Mucosa of gallbladder (tissue), 1 donor: Measurements from ENCODE around the gene PCDHGA4. TPM values are rescaled to one million over a fixed set of nuclear protein-coding genes. Genes with fewer than 3 reads are reported as not detected.
"Not testable (repeated sequence)": the region's sequence is repeated elsewhere in the genome, so short reads cannot be mapped to it uniquely, and the experiment has no call there.

Experiments
- DNase-seq: peaks from one replicate; pipeline ENCODE4 v3.0.0-alpha.2; 2020; ENCODE audit warnings: low spot score
- total RNA-seq: library from RNA; stranded (reverse); gene quantifications from one replicate; pipeline ENCODE4 v1.2.1, GENCODE V29; 2021
- donor health status: DM: no; HTN: no; CAD: no.

Gene PCDHGA4
- total RNA-seq, 1 donor from 2014 or later = 3.3 TPM

DNA sequence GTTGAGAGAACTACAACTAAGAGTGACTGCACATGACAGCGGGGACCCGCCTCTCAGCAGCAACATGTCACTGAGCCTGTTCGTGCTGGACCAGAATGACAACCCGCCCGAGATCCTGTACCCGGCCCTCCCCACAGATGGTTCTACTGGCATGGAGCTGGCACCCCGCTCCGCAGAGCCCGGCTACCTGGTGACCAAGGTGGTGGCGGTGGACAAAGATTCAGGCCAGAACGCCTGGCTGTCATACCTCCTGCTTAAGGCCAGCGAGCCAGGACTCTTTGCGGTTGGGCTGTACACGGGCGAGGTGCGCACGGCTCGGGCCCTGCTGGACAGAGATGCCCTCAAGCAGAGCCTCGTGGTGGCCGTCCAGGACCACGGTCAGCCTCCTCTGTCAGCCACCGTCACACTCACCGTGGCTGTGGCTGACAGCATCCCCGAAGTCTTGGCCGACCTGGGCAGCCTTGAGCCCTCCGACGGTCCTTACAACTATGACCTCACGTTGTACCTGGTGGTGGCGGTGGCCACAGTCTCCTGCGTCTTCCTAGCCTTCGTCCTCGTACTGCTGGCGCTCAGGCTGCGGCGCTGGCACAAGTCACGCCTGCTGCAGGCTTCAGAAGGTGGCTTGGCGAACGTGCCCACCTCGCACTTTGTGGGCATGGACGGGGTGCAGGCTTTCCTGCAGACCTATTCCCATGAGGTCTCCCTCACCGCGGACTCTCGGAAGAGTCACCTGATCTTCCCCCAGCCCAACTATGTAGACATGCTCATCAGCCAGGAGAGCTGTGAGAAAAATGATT is 29.8 kb downstream of the PCDHGA4 start:
- DNase-seq = no peak

DNA sequence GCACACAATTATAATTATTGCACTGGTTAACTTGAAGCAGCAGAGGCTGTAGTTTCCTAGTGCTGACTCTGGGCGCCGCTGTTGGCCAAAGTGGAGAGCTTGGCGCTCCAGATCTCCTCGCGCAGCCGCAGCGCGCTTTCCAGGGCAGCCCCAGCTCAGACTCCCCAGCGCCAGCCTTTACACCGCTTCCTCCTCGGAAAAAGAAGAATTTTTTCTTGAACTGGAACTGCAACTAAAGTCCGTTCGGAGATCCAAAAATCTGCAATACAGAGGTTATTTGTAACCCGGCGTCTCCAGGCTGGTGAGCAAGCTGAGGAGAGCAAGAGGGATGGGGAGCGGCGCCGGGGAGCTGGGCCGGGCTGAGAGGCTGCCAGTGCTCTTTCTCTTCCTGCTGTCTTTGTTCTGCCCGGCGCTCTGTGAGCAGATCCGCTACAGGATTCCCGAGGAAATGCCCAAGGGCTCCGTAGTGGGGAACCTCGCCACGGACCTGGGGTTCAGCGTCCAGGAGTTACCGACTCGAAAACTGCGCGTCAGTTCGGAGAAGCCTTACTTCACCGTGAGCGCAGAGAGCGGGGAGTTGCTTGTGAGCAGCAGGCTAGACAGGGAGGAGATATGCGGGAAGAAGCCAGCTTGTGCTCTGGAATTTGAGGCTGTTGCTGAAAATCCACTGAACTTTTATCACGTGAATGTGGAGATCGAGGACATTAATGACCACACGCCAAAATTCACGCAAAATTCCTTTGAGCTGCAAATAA is 32.9 kb downstream of the PCDHGA4 start, which contains the start of gene PCDHGB4:
TSS of gene PCDHGB4 (plus strand) at position 142 of the 755 bp plus-strand sequence. CDS start at position 329, 187 bp downstream.
- DNase-seq = not testable (repeated sequence)

DNA sequence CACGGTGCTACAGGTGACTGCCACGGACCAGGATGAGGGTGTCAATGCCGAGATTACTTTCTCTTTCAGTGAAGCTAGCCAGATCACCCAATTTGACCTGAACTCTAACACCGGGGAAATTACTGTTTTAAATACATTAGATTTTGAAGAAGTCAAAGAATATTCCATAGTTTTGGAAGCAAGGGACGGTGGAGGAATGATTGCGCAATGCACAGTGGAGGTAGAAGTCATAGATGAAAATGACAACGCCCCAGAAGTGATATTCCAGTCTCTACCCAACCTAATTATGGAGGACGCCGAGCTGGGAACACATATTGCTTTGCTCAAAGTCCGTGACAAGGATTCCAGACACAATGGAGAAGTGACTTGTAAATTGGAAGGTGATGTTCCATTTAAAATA is 33.8 kb downstream of the PCDHGA4 start:
- no peak for DNase-seq

DNA sequence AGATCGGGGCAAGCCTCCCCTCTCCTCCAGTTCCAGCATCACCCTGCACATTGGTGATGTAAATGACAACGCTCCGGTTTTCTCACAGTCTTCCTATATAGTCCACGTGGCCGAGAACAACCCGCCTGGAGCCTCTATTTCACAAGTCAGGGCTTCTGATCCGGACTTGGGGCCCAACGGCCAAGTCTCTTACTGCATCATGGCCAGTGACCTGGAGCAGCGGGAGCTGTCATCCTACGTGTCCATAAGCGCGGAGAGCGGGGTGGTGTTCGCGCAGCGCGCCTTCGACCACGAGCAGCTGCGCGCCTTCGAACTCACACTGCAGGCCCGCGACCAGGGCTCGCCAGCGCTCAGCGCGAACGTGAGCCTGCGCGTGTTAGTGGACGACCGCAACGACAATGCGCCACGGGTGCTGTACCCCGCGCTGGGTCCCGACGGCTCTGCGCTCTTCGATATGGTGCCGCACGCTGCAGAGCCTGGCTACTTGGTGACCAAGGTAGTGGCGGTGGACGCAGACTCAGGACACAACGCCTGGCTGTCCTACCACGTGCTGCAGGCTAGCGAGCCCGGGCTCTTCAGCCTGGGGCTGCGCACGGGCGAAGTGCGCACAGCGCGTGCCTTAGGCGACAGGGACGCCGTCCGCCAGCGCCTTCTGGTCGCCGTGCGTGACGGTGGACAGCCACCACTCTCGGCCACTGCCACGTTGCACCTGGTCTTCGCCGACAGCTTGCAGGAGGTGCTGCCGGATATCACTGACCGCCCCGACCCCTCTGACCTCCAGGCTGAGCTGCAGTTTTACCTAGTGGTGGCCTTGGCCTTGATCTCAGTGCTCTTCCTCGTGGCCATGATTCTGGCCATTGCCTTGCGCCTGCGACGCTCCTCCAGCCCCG is 34.6 kb downstream of the PCDHGA4 start:
- no peak for DNase-seq

DNA sequence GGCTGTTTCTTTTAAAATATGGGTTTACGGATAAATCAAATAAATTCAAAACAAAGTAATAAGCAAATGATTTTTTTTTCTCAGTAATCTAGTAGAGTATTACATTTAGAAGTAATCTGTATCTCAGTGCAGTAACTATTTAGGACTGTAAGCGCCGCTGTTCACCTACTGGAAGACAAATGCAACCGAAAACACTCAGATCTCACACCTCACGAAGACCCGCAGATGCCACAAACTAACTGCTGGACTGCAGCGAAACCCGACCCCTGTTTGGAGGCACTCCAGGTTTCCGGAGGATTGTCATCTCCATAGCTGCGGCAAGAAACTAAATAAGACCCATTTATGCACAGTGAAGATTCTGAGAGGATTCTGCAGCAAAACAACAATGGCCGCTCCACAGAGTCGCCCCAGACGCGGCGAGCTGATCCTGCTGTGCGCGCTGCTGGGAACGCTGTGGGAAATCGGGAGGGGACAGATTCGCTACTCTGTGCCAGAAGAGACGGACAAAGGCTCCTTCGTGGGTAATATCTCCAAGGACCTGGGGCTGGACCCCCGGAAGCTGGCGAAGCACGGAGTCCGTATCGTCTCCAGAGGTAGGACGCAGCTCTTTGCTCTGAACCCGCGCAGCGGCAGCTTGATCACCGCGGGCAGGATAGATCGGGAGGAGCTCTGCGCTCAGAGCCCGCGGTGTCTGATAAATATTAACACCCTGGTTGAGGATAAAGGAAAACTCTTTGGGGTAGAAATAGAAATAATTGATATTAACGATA is 37.8 kb downstream of the PCDHGA4 start, which contains the start of gene PCDHGA8:
TSS of gene PCDHGA8 (plus strand) at position 205 of the 770 bp plus-strand sequence. CDS start at position 386, 181 bp downstream.
- DNase-seq = no peak

DNA sequence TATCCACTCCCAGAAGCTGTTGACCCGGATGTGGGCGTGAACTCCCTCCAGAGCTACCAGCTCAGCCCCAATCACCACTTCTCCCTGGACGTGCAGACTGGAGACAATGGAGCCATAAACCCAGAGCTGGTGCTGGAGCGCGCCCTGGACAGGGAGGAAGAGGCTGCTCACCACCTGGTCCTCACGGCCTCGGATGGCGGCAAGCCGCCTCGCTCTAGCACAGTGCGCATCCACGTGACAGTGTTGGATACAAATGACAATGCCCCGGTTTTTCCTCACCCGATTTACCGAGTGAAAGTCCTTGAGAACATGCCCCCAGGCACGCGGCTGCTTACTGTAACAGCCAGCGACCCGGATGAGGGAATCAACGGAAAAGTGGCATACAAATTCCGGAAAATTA is 38.4 kb downstream of the PCDHGA4 start:
- DNase-seq = no peak

DNA sequence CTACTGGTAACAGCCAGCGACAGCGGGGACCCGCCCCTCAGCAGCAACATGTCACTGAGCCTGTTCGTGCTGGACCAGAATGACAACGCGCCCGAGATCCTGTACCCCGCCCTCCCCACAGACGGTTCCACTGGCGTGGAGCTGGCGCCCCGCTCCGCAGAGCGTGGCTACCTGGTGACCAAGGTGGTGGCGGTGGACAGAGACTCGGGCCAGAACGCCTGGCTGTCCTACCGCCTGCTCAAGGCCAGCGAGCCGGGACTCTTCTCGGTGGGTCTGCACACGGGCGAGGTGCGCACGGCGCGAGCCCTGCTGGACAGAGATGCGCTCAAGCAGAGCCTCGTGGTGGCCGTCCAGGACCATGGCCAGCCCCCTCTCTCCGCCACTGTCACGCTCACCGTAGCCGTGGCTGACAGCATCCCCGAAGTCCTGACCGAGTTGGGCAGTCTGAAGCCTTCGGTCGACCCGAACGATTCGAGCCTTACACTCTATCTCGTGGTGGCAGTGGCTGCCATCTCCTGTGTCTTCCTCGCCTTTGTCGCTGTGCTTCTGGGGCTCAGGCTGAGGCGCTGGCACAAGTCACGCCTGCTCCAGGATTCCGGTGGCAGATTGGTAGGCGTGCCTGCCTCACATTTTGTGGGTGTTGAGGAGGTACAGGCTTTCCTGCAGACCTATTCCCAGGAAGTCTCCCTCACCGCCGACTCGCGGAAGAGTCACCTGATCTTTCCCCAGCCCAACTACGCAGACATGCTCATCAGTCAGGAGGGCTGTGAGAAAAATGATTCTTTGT is 39.8 kb downstream of the PCDHGA4 start:
- not testable (repeated sequence) for DNase-seq

DNA sequence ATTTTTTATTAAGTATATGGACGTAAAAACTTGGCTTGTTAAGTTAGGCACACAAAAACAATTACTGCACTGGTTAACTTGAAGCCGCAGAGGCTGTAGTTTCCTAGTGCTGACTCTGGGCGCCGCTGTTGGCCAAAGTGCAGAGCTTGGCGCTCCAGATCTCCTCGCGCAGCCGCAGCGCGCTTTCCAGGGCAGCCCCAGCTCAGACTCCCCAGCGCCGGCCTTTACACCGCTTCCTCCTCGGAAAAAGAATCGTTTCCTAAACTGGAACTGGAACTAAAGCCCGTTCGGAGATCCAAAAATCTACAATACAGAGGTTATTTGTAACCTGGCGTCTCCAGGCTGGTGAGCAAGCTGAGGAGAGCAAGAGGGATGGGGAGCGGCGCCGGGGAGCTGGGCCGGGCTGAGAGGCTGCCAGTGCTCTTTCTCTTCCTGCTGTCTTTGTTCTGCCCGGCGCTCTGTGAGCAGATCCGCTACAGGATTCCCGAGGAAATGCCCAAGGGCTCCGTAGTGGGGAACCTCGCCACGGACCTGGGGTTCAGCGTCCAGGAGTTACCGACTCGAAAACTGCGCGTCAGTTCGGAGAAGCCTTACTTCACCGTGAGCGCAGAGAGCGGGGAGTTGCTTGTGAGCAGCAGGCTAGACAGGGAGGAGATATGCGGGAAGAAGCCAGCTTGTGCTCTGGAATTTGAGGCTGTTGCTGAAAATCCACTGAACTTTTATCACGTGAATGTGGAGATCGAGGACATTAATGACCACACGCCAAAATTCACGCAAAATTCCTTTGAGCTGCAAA is 43.1 kb downstream of the PCDHGA4 start, which contains the start of gene PCDHGB5:
TSS of gene PCDHGB5 (plus strand) at position 192 of the 796 bp plus-strand sequence. CDS start at position 373, 181 bp downstream.
- DNase-seq = not testable (repeated sequence)

DNA sequence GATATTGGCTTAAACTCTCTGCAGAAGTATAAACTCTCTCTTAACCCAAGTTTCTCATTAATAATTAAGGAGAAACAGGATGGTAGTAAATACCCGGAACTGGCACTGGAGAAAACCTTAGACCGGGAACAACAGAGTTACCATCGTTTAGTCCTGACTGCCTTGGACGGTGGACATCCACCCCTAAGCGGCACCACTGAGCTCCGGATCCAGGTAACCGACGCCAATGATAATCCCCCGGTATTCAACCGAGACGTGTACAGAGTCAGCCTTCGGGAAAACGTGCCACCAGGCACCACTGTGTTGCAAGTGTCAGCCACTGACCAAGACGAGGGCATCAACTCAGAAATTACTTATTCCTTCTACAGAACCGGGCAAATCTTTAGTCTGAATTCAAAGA is 43.8 kb downstream of the PCDHGA4 start:
- no peak for DNase-seq

DNA sequence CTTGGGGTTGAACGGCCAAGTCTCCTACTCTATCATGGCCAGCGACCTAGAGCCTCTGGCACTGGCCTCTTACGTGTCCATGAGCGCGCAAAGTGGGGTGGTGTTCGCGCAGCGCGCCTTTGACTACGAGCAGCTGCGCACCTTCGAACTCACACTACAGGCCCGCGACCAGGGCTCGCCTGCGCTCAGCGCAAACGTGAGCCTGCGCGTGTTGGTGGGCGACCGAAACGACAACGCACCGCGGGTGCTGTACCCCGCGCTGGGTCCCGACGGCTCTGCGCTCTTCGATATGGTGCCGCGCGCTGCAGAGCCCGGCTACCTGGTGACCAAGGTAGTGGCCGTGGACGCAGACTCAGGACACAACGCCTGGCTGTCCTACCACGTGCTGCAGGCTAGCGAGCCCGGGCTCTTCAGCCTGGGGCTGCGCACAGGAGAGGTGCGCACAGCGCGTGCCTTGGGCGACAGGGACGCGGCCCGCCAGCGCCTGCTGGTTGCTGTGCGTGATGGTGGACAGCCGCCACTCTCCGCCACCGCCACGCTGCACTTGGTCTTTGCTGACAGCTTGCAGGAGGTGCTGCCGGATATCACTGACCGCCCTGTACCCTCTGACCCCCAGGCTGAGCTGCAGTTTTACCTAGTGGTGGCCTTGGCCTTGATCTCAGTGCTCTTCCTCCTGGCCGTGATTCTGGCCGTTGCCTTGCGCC is 44.9 kb downstream of the PCDHGA4 start:
- DNase-seq = no peak

DNA sequence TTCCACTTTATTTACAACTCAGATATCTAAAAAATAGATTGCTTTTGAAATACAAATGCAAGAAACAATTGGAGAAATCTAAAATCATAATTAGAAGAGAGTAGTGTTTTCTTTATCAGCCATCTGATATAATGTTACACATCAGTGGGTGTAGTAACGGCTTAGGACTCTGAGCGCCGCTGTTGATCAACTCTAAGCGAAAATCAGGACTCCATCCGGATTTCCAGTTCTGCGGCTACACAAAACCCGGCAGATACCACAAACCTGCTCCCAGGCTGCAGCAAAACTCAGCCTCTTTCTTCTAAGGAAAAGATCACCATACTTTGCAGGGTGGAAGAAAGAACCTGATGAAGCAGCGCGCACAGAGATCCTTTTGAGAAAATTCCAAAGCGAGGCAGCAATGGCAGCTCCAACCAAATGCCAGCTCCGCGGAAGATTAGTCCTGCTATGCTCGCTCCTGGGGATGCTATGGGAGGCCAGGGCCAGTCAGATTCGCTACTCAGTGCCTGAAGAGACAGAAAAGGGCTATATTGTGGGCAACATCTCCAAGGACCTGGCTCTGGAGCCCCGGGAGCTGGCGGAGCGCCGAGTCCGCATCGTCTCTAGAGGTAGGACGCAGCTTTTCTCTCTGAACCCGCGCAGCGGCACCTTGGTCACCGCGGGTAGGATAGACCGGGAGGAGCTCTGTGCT is 47.9 kb downstream of the PCDHGA4 start, which contains the start of gene PCDHGA9:
TSS of gene PCDHGA9 (plus strand) at position 226 of the 691 bp plus-strand sequence. CDS start at position 401, 175 bp downstream.
- DNase-seq = no peak

DNA sequence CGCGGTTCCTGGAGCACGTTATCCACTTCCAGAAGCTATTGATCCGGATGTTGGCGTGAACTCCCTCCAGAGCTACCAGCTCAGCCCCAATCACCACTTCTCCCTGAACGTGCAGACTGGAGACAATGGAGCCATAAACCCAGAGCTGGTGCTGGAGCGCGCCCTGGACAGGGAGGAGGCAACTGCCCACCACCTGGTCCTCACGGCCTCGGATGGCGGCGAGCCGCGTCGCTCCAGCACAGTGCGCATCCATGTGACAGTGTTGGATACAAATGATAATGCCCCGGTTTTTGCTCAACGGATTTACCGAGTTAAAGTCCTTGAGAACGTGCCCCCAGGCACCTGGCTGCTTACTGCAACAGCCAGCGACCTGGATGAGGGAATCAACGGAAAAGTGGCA is 48.6 kb downstream of the PCDHGA4 start:
- DNase-seq = no peak

Other genes with a start within 250 kb of the PCDHGA4 start
- 5.2 TPM for gene PCDHB4, start 233.2 kb upstream of the PCDHGA4 start, total RNA-seq
- 8.0 TPM for gene PCDHB5, start 219.8 kb upstream of the PCDHGA4 start, total RNA-seq
- 0.60 TPM for gene PCDHB6, start 205.0 kb upstream of the PCDHGA4 start, total RNA-seq
- 2.1 TPM for gene PCDHB7, start 182.4 kb upstream of the PCDHGA4 start, total RNA-seq
- gene PCDHB8, start 177.2 kb upstream of the PCDHGA4 start, total RNA-seq = 1.8 TPM
- 3.0 TPM for gene PCDHB16, start 172.6 kb upstream of the PCDHGA4 start, total RNA-seq
- 2.1 TPM for gene PCDHB9, start 167.9 kb upstream of the PCDHGA4 start, total RNA-seq
- 2.5 TPM for gene PCDHB10, start 162.7 kb upstream of the PCDHGA4 start, total RNA-seq
- 8.5 TPM for gene PCDHB11, start 155.4 kb upstream of the PCDHGA4 start, total RNA-seq
- gene PCDHB12, start 146.3 kb upstream of the PCDHGA4 start, total RNA-seq = 3.5 TPM
- 8.3 TPM for gene PCDHB13, start 141.1 kb upstream of the PCDHGA4 start, total RNA-seq
- gene PCDHB14, start 131.7 kb upstream of the PCDHGA4 start, total RNA-seq = 9.4 TPM
- gene PCDHB15, start 109.6 kb upstream of the PCDHGA4 start, total RNA-seq = 3.6 TPM
- gene SLC25A2, start 51.0 kb upstream of the PCDHGA4 start, total RNA-seq = not detected
- 65.2 TPM for gene TAF7, start 34.2 kb upstream of the PCDHGA4 start, total RNA-seq
- gene PCDHGA1, start 24.5 kb upstream of the PCDHGA4 start, total RNA-seq = 0.72 TPM
- gene PCDHGA2, start 16.3 kb upstream of the PCDHGA4 start, total RNA-seq = 6.7 TPM
- gene PCDHGA3, start 11.2 kb upstream of the PCDHGA4 start, total RNA-seq = 4.0 TPM
- 4.6 TPM for gene PCDHGB1, start 4.9 kb upstream of the PCDHGA4 start, total RNA-seq
- gene PCDHGB2, start 5.0 kb downstream of the PCDHGA4 start, total RNA-seq = 5.1 TPM
- 3.3 TPM for gene PCDHGA5, start 9.1 kb downstream of the PCDHGA4 start, total RNA-seq
- gene PCDHGB3, start 15.2 kb downstream of the PCDHGA4 start, total RNA-seq = 3.0 TPM
- gene PCDHGA6, start 18.9 kb downstream of the PCDHGA4 start, total RNA-seq = 6.6 TPM
- 4.5 TPM for gene PCDHGA7, start 27.7 kb downstream of the PCDHGA4 start, total RNA-seq
- gene PCDHGB4, start 32.7 kb downstream of the PCDHGA4 start, total RNA-seq = 5.2 TPM
- 1.9 TPM for gene PCDHGA8, start 37.6 kb downstream of the PCDHGA4 start, total RNA-seq
- gene PCDHGB5, start 42.9 kb downstream of the PCDHGA4 start, total RNA-seq = 12.4 TPM
- gene PCDHGA9, start 47.8 kb downstream of the PCDHGA4 start, total RNA-seq = 7.5 TPM
- gene PCDHGB6, start 53.0 kb downstream of the PCDHGA4 start, total RNA-seq = 11.6 TPM
- 6.2 TPM for gene PCDHGA10, start 58.0 kb downstream of the PCDHGA4 start, total RNA-seq
- gene PCDHGB7, start 62.7 kb downstream of the PCDHGA4 start, total RNA-seq = 15.5 TPM
- gene PCDHGA11, start 66.0 kb downstream of the PCDHGA4 start, total RNA-seq = 4.2 TPM
- 10.2 TPM for gene PCDHGA12, start 75.5 kb downstream of the PCDHGA4 start, total RNA-seq
- 82.4 TPM for gene PCDHGC3, start 120.9 kb downstream of the PCDHGA4 start, total RNA-seq
- 2.6 TPM for gene PCDHGC4, start 130.0 kb downstream of the PCDHGA4 start, total RNA-seq
- gene PCDHGC5, start 134.1 kb downstream of the PCDHGA4 start, total RNA-seq = 2.0 TPM